Erythroblast (primary cell): ENCODE measurements around the gene PLCG1.

Source experiments
- DNase-seq, 2 experiments: peaks; one replicate each; lab custom pipeline; 2025; lab: John Stamatoyannopoulos, UW
- GATA1 ChIP-seq: IDR thresholded peaks from 2 replicates; pipeline ENCODE4 v1.6.1; 2011; ENCODE audit warnings: low read depth, mild to moderate bottlenecking, control low read depth, low read length, moderate library complexity
- POLR2A ChIP-seq: IDR thresholded peaks from 2 replicates; pipeline ENCODE4 v1.6.1; 2011; ENCODE audit warnings: mild to moderate bottlenecking, low read length

The PLCG1 gene

DNA sequence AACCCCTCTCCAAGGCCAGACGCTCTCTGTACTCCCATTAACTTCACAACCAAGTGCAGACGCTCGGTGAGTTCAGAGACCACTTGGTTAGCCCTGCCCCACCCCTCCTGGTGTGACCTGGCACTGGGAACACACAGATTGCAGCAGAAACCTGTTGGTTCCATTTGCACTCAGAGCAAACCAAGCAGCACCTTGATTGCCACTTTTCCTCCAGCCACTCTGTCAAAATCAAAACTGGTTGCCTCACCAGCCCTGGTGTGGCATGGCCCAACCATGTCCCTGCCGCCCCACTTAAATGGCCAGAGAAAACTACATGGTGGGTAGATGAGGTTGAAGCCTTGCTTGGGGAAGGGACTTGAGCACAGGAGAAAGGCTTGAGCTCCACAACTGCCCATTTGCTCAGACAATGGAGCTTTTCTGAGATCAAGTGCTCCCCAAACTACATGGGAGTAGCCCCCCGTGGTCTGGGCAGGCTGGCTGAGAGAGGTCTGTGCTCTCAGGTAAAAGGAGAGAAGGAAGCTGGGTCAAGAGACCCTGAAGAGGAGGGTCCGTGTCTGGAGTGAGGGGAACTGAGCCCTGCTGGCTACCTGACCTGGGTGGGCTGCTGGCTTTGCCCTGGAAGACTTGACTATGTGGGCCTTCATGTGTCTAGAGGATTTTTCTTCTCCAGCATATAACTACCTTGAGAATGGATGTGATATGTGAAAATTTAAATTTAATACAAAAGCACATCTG is 43.4 kb downstream of the PLCG1 start:
- no peak for DNase-seq
- TF ChIP-seq GATA1 (no peak), POLR2A (no peak)

DNA sequence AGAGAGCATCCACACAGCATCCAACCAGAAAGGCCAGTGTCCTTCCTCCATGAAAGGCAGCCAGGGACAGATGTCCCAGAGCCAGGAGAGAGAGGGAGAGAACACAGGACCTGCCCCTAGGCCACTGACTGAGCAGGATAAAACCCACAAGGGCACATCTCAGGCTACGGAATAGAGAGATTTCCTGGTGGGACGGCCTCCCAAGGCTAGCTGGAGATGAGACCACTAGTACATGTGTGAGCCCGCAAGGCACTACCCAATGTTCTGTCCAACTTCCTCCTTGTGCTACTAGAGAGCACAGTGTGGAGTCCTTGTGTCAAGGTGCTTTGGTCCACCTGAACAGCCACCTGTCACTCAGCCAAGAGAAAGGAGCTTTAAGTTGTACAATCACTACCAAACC is 44.2 kb downstream of the PLCG1 start:
- no peak for DNase-seq
- TF ChIP-seq GATA1, result no peak
- TF ChIP-seq POLR2A, result no peak

DNA sequence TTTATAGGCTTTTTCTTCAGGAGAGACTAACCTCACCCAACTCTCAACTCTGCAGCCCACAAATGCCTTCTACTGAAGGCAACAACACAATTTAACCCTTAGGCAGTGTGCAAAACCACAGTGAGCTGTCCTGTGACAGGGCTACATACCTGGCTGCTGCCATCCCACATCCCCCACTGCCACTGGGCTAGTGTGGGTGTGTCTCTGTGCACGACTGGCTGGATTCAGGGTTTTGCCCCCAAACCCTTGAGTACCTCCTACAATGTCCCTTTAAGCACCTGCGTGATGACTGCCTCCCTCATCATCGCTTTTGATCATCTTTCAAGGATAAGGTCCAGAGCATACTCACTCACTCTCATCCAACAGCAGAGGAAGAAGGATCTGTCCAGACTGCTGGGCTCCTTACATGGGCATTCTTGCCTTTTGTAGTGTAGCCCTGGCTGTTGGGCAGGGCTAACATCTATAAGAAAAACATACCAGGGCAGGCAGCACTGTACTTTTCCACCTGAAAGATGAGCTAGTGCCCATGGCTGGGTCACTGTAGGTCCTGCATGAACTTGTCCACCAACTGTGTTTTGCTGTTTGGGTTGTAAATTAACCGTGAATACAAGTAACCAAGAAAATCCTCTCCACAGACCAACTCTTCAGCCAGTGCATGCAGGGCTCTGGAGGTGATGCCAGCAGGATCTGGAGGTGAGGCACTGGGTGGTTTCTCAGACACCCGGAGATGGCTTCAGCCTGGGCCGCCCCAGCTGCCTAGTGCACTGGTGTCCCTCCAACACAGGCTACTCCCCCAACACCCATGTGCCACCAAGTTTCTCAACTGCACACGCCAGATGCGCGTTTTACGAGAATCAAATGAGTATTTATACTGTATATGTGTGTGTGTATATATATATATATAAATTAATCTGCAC is 45.2 kb downstream of the PLCG1 start:
- no peak for DNase-seq
- TF ChIP-seq POLR2A (no peak), GATA1 (no peak)

DNA sequence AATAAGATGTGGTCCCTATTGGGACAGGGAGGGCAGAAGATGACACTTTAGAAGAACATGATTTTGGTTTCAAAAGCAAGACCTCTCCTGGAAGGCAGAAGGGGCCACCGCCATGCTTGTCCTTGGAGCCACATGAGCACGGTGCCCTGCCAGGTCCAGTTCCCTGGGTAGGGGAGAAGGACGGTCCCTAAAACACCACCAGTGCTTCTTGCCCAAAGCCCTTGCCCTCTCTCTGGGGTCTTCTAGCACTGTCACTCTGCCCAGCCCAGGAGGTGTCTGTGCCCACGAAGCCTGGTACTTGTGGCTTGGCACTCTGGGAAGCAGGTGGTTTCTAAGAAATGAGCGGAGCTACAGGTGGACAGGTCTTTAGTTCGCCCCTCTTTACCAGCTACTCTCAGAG is 46.0 kb downstream of the PLCG1 start:
- TF ChIP-seq GATA1, result no peak
- TF ChIP-seq POLR2A, result no peak
- DNase-seq, result no peak

DNA sequence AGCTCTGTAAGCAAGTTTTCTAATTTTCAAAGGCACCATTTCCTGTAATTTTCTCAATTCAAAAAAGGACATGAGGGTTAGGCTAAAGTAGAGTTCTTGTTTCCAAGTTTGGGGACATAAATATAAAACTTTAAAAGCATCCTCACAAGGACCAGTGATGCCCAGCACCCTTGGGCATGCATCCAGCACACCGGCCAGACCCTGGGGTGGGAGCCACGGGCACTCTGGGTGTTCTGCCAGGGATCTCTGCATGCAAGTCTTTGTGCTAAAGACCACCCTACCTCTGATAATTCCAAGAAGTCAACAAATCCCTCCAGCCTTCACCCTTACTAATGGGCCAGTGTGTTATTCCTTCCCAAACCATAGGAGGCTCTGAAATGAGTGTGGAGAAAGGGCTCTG is 46.5 kb downstream of the PLCG1 start:
- TF ChIP-seq POLR2A, result no peak
- no peak for TF ChIP-seq GATA1
- no peak for DNase-seq

DNA sequence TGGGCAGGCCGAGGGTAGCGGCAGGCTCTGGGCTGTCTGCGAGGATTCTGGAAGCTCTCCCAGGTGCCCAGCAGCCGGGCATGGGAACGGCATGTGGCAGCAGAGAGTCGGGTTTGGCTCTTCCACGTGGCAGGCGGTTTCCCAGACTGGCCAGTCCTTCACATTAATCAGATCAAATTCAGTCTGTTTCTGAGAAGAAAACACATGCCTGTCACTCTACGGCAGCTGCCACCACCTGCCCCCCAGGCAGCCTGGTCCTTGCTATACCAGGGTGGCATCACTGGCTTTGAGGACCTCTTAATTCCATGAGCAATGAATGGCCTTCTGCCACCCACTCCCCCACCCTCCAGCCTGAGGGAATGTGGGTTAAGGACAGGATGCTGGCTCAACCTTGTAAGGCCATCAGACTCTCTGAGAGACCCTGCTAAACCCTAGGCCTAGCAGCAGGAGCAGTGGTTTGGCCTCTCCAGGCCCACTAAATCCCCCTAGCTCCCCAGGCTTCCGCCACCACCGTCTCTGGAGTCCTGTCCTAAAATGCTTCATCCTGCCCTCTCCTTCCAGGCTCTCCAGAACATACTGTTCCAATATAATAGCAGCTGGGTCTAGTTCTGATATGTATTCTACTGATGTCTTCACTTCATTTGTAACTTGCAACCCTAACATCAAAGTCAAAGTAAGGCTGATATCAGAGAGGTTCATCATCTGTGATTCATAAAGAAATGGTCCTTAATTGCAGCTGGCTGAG is 47.8 kb downstream of the PLCG1 start:
- TF ChIP-seq POLR2A, result no peak
- TF ChIP-seq GATA1, result no peak
- DNase-seq, result no peak

DNA sequence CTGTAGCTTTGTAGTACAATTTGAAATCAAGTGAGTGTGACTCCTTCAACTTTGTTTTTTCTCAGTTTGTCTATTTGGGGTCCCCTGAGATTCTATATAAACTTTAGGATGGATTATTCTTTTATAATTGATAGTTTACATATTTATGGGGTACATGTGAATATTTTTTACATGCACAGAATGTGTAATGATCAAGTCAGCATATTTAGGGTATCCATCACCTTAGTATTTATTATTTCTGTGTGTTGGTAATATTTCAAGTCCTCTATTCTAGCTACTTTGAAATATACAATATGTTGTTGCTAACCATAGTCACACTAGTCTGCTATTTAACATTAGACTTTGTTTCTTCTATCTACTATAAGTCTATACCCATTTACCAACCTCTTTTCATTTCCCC is 50.3 kb downstream of the PLCG1 start:
- no peak for TF ChIP-seq POLR2A
- no peak for TF ChIP-seq GATA1
- no peak for DNase-seq

DNA sequence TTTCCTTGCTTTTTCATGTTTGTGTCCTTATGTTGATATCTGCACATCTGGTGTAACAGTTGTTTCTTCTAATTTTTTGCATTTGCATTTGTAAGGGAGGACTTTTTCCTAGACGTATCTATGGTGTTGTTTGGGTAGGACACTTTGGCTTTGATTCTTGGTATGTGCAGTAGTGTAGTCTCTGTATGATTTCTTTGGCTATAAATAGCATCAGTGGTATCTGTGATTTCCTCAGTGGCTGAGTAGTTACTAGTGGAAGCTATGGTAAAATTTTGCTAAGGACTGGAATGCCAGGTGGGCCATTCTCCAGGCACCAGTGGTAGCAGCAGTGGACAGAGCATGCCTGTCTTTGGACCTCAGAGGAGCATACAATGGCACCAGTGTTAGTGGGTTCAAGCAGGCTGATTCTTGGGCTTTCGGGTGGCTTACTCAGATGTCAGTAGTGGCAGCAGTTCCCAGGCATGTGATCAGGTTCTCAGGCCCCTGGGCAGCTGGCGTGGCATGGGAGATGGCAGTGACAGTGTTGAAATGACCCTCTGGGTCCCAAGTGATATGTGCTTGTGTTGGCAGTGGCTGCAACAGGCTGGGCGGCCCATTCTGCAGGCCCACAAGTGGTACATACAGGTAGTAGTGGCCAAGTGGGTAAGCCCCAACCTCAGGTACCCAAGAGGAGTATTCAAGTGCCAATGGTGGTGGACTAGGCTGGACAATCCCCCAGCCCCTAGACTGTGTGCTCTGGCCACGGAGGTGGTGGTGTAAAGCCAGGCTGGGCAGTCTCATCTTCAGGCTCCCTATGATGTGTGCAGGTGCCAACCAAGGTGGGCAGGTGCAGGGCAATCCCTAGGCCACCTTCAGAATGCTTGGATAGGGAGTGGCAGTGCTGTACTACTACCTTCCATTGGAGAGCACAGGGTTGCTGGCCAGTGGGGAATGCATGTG is 54.5 kb downstream of the PLCG1 start:
- TF ChIP-seq GATA1 (no peak), POLR2A (no peak)
- no peak for DNase-seq

DNA sequence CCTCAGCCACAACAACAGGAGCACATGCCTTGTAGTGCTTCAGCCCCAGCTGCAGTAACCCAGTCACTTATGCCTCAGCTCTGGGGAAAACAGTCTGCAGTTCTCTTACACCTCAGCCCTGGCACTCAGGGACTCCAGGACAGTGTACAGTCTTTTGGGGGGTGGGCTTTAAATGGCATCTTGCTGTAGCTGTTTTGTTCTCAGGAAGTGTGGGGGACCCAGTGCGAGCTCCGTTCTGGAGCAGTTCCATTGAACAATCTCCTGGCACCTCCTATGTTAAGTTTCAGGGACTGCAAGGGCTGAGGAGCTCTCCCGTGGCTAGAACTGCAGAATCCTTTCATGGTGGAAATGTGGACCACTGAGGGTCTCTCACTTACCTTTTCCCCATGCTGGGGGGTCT is 55.2 kb downstream of the PLCG1 start:
- no peak for DNase-seq
- TF ChIP-seq GATA1, result no peak
- no peak for TF ChIP-seq POLR2A

DNA sequence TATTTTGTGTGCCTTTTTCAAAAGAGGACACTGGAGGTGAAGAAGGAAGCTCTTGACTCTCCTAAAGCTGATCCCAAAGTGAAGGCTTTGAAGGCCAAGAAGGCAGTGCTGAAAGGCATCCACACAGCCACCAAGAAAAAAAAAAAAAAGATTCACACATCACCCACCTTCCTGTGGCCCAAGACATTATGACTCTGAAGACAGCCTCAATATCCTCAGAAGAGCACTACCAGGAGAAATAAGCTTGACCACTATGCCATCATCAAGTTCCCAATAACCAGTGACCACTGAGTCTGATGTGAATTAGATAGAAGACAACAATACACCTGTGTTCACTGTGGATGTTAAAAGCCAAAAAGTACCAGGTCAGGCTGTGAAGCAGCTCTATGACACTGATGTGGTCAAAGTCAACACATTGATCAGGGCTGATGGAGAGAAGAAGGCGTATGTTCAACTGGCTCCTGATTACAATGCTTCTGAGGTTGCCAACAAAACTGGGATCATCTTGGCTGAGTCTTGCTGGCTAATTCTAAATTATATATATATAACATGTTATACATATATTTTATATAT is 59.4 kb downstream of the PLCG1 start:
- no peak for DNase-seq
- no peak for TF ChIP-seq GATA1
- TF ChIP-seq POLR2A, result no peak

DNA sequence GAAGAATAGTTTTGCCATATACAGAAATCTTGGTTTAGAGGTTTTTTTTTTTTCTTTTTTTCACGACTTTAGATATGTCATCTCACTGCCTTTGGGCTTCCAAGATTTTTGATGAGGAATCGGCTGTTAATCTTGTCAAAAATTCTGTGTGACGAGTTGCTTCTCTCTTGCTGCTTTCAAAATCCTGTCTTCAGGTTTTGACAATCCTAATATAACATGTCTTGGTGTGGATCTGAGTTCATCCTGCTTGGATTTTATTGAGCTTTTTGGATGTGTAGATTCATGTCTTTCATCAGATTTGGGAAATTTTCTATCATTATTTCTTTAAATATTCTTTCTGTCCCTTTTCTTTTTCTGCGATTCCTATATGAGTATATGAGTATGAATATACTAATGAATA is 61.1 kb downstream of the PLCG1 start:
- DNase-seq, result peak in 1 of 2 experiments; percentile 11
- TF ChIP-seq POLR2A (no peak), GATA1 (no peak)

DNA sequence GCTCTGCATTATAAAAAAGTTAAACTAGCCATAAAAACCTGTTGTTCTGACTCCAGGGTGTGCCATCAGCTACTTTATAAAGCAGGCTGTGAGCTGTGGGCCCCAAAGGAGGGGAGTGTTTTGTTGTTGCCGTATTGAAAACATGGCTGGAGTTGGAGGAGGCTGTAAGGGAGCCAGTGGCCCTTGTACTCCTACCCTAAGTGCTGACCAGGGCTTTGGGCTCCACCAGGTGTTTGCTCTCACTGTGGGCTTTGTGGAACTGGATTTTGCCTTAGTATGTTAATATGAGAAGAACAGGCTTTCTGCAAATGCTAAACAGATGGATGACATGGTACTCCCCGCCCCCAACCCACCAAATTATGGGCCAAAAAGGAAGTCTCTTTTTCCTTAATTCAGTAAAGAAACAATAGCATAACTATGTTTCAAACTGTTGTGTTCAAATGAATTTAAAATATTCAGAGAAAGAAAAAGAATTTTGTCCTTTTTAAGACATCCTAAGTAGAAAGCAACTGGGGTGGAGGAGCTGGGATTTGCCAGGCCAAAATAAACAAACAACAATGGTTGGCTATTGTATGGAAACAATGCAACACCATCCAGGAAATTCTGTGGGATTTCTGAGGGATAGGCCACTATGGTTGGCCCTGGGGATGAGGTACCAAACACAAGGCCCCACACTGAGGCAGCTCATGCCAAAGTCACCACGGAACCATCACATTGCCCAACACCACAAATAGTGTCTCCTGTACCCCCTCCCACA is 63.3 kb downstream of the PLCG1 start:
- TF ChIP-seq POLR2A (no peak), GATA1 (no peak)
- DNase-seq, result no peak
